NCI-H2107 (cell line): ENCODE results near the gene SPIB.
"Not testable (repeated sequence)": the region's sequence is repeated elsewhere in the genome, so short reads cannot be mapped to it uniquely, and the experiment has no call there.

Source experiments
- DNase-seq: peaks from one replicate; lab custom pipeline; 2025; lab: John Stamatoyannopoulos, UW

The SPIB gene

DNA sequence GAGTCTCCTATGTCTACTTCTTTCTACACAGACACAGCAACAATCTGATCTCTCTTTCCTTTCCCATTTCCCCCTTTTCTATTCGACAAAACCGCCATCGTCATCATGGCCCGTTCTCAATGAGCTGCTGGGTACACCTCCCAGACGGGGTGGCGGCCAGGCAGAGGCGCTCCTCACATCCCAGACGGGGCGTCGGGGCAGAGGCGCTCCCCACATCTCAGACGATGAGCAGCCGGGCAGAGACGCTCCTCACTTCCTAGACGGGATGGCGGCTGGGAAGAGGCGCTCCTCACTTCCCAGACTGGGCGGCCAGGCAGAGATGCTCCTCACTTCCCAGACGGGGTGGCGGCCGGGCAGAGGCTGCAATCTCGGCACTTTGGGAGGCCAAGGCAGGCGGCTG lies 27.8 kb upstream of the SPIB start:
- not testable (repeated sequence) for DNase-seq

DNA sequence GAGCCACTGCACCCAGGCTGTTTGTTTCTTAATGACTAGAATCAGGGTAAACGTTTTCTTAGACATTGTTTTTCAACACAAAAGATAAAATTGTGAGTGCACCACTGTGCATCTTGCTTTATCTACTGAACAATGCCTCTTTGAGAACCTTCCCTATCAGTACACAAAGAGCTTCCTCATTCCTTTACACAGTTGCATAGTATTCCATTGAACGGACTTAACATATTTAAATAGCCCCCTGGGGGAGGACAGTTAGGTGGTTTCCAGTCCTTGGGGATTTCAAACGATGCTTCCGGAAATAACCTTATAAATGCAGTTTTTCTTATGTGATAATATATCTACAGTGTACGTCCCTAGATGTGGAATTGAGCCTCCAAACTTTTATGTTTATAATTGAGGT lies 26.0 kb upstream of the SPIB start:
- no peak for DNase-seq

- no peak for DNase-seq
These were observed 25.1 kb upstream of the SPIB start for GRCh38 chr19:50393589-50393988.

DNA sequence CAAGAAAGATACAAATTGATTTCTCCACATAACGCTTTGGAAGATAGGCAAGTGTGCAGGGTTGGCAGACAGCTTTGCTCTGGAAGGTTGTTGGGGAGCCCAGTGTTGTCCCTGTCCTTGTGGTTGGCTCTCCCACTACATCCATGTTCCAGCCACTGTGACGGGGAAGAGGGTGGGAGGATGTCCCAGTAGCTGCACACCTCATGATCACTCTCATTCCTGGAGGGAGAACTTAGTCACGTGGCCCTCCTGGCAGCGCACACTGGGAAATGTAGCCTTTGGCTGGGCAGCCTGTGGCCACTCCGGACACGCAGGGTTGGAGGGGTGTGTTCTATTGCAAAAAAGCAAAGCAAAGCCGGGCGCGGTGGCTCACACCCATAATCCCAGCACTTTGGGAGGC lies 24.7 kb upstream of the SPIB start:
- no peak for DNase-seq

DNA sequence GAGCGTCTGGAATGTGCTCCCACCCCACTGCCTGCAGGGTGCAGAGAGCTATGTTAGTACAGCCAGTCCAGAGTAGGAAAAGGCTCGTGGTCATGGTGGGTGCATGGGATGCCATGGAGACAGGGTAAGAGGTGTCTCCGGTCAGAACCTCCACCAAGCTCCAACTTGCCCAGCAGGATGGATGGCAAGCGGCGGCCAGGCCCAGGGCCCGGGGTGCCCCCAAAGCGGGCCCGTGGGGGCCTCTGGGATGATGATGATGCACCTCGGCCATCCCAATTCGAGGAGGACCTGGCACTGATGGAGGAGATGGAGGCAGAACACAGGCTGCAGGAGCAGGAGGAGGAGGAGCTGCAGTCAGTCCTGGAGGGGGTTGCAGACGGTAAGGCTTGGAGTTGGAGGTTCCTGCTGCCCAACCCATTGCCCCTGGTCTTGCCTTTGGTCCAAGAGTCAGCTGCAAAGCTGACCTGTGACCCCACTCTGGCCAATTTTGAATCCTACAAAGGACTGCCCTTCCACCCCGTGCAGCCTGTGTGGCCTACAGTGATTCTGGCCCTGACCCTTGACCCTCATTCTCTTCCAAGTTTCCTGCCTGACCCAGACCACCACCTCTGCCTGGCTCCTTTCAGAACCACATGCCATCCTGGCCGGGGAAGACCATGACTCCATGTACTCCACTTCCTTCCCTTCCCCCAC lies 19.9 kb upstream of the SPIB start:
- no peak for DNase-seq

GRCh38 chr19:50399368-50399745 lies 19.4 kb upstream of the SPIB start:
- no peak for DNase-seq

GRCh38 chr19:50401605-50402450 lies 16.9 kb upstream of the SPIB start:
- DNase-seq, result no peak

DNA sequence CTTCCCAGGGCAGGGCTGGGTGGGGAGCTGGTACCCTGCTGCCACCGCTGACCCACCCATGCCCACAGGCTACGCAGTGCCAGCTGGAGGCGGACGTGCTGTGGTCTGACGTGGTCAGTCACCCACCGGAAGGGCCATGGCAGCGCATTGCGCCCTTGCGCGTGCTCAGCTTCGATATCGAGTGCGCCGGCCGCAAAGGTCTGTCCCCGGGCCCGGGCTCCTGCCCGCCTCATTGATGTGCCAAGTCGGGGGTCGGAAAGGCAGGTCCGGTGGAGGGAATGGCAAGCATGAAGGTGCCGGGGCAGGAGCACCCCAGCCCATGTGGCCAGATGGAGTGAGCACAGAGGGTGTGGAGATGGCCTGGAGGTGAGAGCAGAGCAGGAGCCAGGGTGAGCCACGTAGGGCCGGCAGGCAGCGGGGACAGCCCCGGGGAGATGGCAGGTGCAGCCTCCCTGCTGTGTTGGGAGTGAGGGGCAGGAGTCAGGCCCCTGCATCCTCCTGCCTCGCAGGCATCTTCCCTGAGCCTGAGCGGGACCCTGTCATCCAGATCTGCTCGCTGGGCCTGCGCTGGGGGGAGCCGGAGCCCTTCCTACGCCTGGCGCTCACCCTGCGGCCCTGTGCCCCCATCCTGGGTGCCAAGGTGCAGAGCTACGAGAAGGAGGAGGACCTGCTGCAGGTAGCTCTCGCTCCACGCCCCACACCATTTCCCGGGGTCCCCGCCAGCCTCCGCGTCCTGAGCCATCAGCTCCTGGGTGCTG lies 16.0 kb upstream of the SPIB start:
- DNase-seq, result no peak

- DNase-seq, result no peak
These were observed 12.4 kb upstream of the SPIB start for GRCh38 chr19:50406156-50406820.

- DNase-seq, result no peak
These were observed 11.9 kb upstream of the SPIB start for GRCh38 chr19:50406829-50407228.

DNA sequence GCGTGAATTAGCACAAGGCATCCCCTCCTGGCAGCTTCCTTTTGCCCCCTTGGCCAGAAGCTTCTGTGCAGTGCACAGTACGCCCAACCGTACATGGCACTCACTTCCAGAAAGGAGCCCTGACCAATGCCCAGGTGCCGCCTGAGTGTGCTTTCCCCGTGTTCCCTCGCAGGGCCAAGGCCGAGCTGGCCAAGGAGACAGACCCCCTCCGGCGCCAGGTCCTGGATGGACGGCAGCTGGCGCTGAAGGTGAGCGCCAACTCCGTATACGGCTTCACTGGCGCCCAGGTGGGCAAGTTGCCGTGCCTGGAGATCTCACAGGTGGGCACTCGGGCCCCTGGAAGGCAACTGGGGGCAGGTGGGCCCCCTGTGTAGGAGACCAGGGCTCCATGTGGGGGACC lies 9.4 kb upstream of the SPIB start:
- no peak for DNase-seq

DNA sequence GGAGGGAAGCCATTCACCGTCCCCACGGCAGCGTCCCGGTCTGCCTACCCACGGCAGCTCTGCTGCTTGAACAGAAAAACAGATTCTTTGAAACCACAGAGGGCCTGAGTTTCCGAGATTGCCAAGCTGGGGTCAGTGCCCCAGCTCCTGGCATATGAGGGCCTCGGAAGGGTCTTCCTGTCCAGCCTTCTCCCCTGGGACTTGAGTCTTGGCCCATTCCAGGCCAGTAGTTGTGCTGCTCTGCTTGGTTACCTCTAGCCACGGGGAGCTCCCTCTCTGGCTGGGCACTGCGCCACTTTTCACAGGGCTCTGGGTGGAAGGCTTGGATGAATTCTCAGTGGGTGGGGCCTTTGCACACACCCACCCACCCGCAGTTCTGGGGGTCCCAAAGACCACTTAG lies 8.6 kb upstream of the SPIB start:
- DNase-seq, result no peak

DNA sequence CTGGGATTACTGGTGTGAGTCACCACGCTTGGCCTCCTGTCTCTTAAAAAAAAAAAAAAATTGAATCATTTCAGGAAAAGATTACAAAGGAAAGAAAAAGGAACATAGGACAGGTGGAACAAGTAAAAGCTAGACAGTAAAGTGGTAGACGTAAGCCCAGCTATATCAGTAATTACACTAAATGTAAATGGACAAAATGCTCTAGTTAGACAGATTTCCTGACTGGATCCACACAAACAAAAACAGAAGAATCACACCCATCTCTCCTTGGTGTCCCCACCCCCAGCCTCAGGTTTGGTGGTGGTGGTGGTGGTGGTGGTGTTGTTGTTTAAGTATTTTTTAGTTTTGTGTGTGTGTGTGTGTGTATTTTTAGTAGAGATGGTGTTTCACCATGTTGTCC lies 6.3 kb upstream of the SPIB start:
- DNase-seq, result no peak

- DNase-seq, result no peak
These were observed 5.6 kb upstream of the SPIB start for GRCh38 chr19:50413096-50413495.

DNA sequence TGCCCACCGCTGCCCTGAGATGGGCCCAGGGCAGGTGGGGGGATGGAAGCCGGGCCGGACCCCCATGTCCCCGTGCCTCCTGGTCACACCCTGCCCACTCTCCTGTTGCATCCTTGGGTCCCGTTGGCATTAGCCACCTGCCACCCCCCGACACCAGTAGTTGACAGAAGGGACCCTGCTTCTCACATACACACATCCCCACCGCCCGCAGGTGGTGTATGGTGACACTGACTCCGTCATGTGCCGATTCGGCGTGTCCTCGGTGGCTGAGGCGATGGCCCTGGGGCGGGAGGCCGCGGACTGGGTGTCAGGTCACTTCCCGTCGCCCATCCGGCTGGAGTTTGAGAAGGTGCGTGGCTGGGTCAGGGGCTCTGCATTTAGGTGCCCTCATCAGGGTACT lies 5.2 kb upstream of the SPIB start:
- no peak for DNase-seq

DNA sequence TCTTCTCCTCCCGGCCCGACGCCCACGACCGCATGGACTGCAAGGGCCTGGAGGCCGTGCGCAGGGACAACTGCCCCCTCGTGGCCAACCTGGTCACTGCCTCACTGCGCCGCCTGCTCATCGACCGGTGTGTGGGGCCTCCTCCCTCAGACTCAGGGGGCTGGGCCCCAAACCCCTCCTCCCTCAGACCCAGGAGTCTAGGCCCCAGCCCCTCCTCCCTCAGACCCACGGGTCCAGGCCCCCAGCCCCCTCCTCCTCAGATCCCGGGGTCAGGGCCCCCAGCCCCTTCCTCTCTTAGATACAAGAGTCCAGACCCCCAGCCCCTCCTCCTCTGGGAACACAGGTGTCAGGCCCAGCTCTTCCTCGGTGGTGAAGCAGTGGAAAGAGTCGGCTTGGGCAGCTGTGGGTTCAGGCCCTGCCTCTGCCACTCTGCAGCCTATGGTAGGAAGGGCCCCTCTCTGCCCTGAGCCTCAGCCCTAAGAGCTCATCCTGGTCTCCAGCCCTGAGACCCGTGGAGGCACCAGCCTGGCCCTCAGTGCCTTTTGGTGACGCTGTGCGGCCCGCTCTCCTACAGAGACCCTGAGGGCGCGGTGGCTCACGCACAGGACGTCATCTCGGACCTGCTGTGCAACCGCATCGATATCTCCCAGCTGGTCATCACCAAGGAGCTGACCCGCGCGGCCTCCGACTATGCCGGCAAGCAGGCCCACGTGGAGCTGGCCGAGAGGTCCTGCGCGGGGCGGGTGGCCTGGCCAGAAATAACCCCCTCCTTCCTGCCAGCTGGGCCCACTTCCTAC lies 3.7 kb upstream of the SPIB start:
- DNase-seq, result no peak

DNA sequence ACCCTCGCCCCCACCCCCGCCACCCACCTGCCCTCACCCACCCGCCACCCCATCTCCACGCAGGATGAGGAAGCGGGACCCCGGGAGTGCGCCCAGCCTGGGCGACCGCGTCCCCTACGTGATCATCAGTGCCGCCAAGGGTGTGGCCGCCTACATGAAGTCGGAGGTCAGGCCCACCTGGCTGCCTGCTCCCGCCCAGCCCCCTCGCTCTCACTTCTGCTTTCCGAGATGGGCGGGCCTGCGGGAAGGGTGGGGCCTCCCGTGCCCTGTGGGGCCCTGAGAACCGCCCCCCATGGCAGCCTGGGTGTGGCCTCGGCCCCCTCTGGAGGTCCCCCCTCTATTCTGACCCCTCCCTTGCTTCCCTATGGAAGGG lies 3.1 kb upstream of the SPIB start:
- no peak for DNase-seq

GRCh38 chr19:50416034-50416977 lies 2.4 kb upstream of the SPIB start:
- no peak for DNase-seq

GRCh38 chr19:50417111-50418081 lies 1.3 kb upstream of the SPIB start:
- no peak for DNase-seq
